ENCODE measurements around the gene FAM204A.

- TF ChIP-seq SP2 (CRISPR knock-in tag; IDR thresholded peaks at IDR 0.05) (no peak), NFIC (IDR thresholded peaks at IDR 0.05; ENCODE audit: low read length) (no peak), GABPA (IDR thresholded peaks at IDR 0.05; ENCODE audit: low read depth, low read length) (no peak), GABPA (CRISPR knock-in tag; IDR thresholded peaks at IDR 0.05; ENCODE audit: low read depth) (no peak), GTF2F1 (IDR thresholded peaks at IDR 0.05; ENCODE audit: low read length) (no peak), TCF12 (IDR thresholded peaks at IDR 0.05) (no peak), TCF12 (CRISPR knock-in tag; IDR thresholded peaks at IDR 0.05) (no peak), GABPB1 (CRISPR knock-in tag; IDR thresholded peaks at IDR 0.05) (no peak), ZFP1 (CRISPR knock-in tag; IDR thresholded peaks at IDR 0.05) (no peak), KAT7 (CRISPR knock-in tag; IDR thresholded peaks at IDR 0.05; ENCODE audit: borderline replicate concordance) (no peak), NCOR1 (IDR thresholded peaks at IDR 0.05; ENCODE audit: borderline replicate concordance, low read length) (no peak), MAZ (IDR thresholded peaks at IDR 0.05; ENCODE audit: borderline replicate concordance, low read depth, low read length) (no peak), MAZ (CRISPR knock-in tag; IDR thresholded peaks at IDR 0.05; ENCODE audit: low read depth) (no peak), ZNF530 (CRISPR knock-in tag; IDR thresholded peaks at IDR 0.05; ENCODE audit: low read depth) (no peak), ZMAT3 (CRISPR knock-in tag; conservative IDR thresholded peaks at IDR 0.05) (no peak), ZNF225 (CRISPR knock-in tag; IDR thresholded peaks at IDR 0.05) (no peak), THAP7 (CRISPR knock-in tag; IDR thresholded peaks at IDR 0.05) (no peak)
Observed at GRCh38 chr10:118365702-118366101, 23.6 kb upstream of the FAM204A start.
